GM10266 (cell line): ENCODE measurements around the gene WT1.

Experiments
- DNase-seq: peaks from one replicate; pipeline ENCODE4 v3.0.0; 2012; ENCODE audit errors: extremely low spot score
- CTCF ChIP-seq: IDR thresholded peaks from 2 replicates; pipeline ENCODE4 v1.5.1; 2012; ENCODE audit warnings: mild to moderate bottlenecking, low read depth; ENCODE audit not compliant: control insufficient read depth, insufficient read depth; ENCODE audit errors: missing control alignments

Gene WT1

DNA sequence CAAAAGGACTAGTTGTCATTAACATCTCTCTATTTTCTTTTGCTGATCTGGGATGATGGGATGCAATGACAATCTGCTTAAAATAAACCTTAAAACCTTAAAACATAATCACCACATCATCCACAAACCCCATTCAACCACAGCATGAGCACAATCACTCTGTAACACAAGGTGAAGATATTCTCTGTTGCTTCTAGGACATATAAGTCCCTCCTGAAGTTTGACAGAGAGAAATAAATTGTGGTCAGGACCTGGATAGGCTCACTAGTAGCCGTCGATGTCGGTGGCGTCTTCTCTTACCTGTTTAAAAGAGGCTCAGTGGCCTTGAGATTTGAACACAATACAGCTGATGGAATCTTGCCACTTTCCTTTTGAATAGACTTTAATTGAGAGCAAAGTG, 47.9 kb downstream of the WT1 start:
- no peak for DNase-seq
- no peak for TF ChIP-seq CTCF

DNA sequence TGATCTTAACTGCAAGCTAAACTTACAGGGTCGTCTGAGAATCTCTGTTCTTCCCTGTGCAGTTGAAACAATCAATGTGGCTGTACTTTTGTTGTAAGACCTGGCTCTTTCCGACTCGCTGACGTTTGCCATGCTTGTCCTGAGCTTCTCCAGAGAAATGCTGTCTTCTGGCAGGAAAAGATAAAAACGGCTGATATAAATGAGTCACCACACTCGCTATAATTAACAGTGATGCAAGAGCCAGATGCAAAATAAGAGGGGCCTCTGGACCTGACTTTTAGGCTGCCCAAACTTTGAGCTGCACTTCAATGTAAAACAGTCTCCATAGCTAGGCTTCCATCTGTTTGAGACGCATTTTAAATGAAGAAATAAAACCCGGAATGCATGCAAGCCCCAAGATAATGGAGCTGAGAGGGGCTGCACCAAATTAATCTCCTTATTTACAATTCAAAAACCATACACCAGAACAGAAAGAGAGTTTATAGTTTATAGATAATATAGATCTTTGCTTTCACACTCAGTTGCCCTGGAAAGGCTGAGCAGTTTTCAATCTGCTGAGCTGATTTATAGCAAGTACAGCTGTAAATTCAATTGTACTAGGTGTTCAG, 48.5 kb downstream of the WT1 start:
- no peak for DNase-seq
- TF ChIP-seq CTCF, result no peak

DNA sequence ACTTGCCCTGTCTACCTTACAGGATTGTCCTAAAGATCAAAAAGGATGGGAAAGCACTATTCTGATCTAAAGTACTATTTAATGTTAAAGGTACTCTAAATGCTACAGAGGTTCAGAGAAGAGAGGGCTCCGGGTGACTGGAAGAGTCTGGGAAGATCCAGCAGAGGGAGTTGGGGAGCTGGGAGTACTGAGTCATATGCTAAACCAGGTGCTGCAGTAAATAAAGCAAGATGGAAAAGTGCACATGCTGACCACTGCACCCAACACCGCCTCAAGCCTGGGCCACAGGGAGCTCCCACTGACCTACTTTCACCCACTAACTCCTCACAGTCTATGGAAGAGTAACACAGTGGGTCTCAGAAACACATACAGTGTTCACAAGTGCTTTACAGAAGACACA, 49.3 kb downstream of the WT1 start:
- peak; percentile 41 for DNase-seq
- no peak for TF ChIP-seq CTCF

- DNase-seq, result no peak
- TF ChIP-seq CTCF, result no peak
These were observed 52.8 kb downstream of the WT1 start for GRCh38 chr11:32382339-32383049.

- TF ChIP-seq CTCF, result no peak
- DNase-seq, result no peak
These were observed 54.2 kb downstream of the WT1 start for GRCh38 chr11:32381179-32381578.

DNA sequence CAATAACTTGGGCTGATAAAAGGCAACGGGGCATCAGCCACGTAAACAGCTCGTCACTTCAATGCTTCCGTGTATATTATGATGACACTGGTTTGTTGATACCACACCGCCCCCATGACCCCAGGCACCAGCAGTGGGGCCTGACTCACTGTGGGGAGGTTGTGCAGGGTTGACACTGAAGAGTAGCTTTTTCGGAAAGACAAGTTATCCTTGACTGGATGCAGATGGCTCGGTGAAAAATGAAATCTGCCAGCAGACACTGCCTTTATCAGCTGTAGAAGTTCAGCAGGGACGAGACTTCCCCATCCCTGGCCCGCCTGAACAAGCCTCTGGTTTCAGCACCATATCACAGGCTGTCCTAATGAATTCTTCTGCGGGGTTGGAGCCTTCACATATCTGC, 55.6 kb downstream of the WT1 start:
- no peak for DNase-seq
- no peak for TF ChIP-seq CTCF

DNA sequence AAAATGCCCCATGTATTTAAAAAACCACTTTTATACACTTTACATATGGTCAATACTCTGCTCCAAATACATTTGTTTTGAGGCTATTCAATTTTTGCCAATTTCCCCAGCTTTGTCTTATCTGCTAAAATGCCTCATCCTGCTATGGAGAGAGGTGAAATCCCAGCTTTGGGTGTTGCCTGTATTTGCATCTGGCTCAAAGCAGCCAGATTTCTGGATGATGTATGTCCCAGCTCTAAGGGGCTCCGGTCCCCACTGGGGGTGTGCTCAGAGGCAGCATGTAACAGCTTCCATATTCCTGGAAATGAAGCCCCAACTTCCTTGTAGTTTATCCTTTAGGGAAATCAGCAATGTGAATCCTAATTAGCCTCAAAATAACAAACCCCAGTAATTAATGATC, 59.5 kb downstream of the WT1 start:
- no peak for DNase-seq
- TF ChIP-seq CTCF, result no peak
